Neuron (in vitro differentiated cells): ENCODE measurements around the gene MAP3K21.

Experiments
- H2AFZ ChIP-seq: one replicate; pipeline ENCODE4 v1.6.1; 2013; ENCODE audit warnings: low read depth, mild to moderate bottlenecking, inconsistent platforms, low read length, moderate library complexity
- H3K27me3 ChIP-seq: one replicate; pipeline ENCODE4 v1.6.1; 2013; ENCODE audit warnings: low read length; ENCODE audit not compliant: insufficient read depth
- H3K36me3 ChIP-seq: one replicate; pipeline ENCODE4 v1.6.1; 2013; ENCODE audit warnings: low read length; ENCODE audit not compliant: insufficient read depth
- H3K4me1 ChIP-seq: one replicate; pipeline ENCODE4 v1.6.1; 2013; ENCODE audit warnings: low read length; ENCODE audit not compliant: insufficient read depth
- H3K4me3 ChIP-seq: 2 replicates; pipeline ENCODE4 v1.5.1; 2013; ENCODE audit warnings: mild to moderate bottlenecking, low read length, moderate library complexity
- H3K9me3 ChIP-seq: one replicate; pipeline ENCODE4 v1.6.1; 2013; ENCODE audit warnings: low read length

The MAP3K21 gene

GRCh38 chr1:233327651-233328141 lies at the start of gene MAP3K21:
MAP3K21 (plus strand) TSS chr1:233327724; CDS start chr1:233328029, 305 bp downstream.
- Histone ChIP-seq H3K9me3 (no peaks in the 10 kb centered on the region), H2AFZ (peak within 1 kb of the TSS; percentile 82), H3K4me1 (peaks cover 12% of the 10 kb centered on the region), H3K4me3 (peak within 1 kb of the TSS; percentile 31), H3K27me3 (peaks cover 52% of the 10 kb centered on the region), H3K36me3 (no peaks in the 10 kb centered on the region)

- Histone ChIP-seq H3K4me1 (no peaks in the 10 kb centered on the region), H3K9me3 (no peaks in the 10 kb centered on the region), H2AFZ (no peak overlapping the region), H3K4me3 (no peak overlapping the region), H3K27me3 (no peaks in the 10 kb centered on the region), H3K36me3 (no peaks in the 10 kb centered on the region)
Observed at GRCh38 chr1:233278631-233279030, 48.9 kb upstream of the MAP3K21 start.

GRCh38 chr1:233279971-233280370 lies 47.6 kb upstream of the MAP3K21 start:
- Histone ChIP-seq H3K4me1 (no peaks in the 10 kb centered on the region), H3K36me3 (no peaks in the 10 kb centered on the region), H3K27me3 (no peaks in the 10 kb centered on the region), H3K4me3 (no peak overlapping the region), H2AFZ (no peak overlapping the region), H3K9me3 (no peaks in the 10 kb centered on the region)

- Histone ChIP-seq H3K4me3 (no peak overlapping the region), H3K36me3 (no peaks in the 10 kb centered on the region)
Observed at GRCh38 chr1:233281711-233282581, 45.6 kb upstream of the MAP3K21 start.

GRCh38 chr1:233282582-233282886 lies 45.0 kb upstream of the MAP3K21 start:
- no peaks in the 10 kb centered on the region for H3K4me1 ChIP-seq
- no peaks in the 10 kb centered on the region for H3K27me3 ChIP-seq
- H3K9me3 ChIP-seq: no peaks in the 10 kb centered on the region
- no peak overlapping the region for H2AFZ ChIP-seq
- H3K36me3 ChIP-seq: no peaks in the 10 kb centered on the region
- no peak overlapping the region for H3K4me3 ChIP-seq

More at GRCh38 chr1:233281711-233282581, 45.6 kb upstream of the MAP3K21 start:
- no peaks in the 10 kb centered on the region for H3K9me3 ChIP-seq
- no peaks in the 10 kb centered on the region for H3K27me3 ChIP-seq
- H3K4me1 ChIP-seq: no peaks in the 10 kb centered on the region
- H2AFZ ChIP-seq: no peak overlapping the region

- Histone ChIP-seq H3K4me3 (no peak overlapping the region), H3K27me3 (no peaks in the 10 kb centered on the region), H3K9me3 (no peaks in the 10 kb centered on the region), H3K4me1 (peaks cover 1% of the 10 kb centered on the region), H2AFZ (no peak overlapping the region), H3K36me3 (no peaks in the 10 kb centered on the region)
Observed at GRCh38 chr1:233289676-233290075, 37.8 kb upstream of the MAP3K21 start.

- Histone ChIP-seq H3K4me1 (peaks cover 5% of the 10 kb centered on the region), H3K9me3 (no peaks in the 10 kb centered on the region), H3K27me3 (no peaks in the 10 kb centered on the region), H2AFZ (no peak overlapping the region), H3K4me3 (no peak overlapping the region), H3K36me3 (no peaks in the 10 kb centered on the region)
Observed at GRCh38 chr1:233290396-233291034, 37.0 kb upstream of the MAP3K21 start.

- Histone ChIP-seq H3K4me3 (no peak overlapping the region), H3K27me3 (peaks cover 3% of the 10 kb centered on the region), H3K9me3 (no peaks in the 10 kb centered on the region), H3K4me1 (peaks cover 8% of the 10 kb centered on the region), H2AFZ (no peak overlapping the region), H3K36me3 (no peaks in the 10 kb centered on the region)
Observed at GRCh38 chr1:233293556-233294446, 33.7 kb upstream of the MAP3K21 start.

GRCh38 chr1:233294913-233295236 lies 32.6 kb upstream of the MAP3K21 start:
- Histone ChIP-seq H3K4me3 (peak overlapping the region; percentile 75), H2AFZ (peak overlapping the region; percentile 100), H3K27me3 (peaks cover 3% of the 10 kb centered on the region), H3K9me3 (no peaks in the 10 kb centered on the region), H3K4me1 (peaks cover 8% of the 10 kb centered on the region), H3K36me3 (no peaks in the 10 kb centered on the region)

- Histone ChIP-seq H2AFZ (peak within 1 kb of the TSS; percentile 100), H3K9me3 (no peaks in the 10 kb centered on the region), H3K4me1 (peaks cover 8% of the 10 kb centered on the region), H3K4me3 (peak within 1 kb of the TSS; percentile 75), H3K36me3 (no peaks in the 10 kb centered on the region), H3K27me3 (peaks cover 3% of the 10 kb centered on the region)
Observed at GRCh38 chr1:233295237-233295974, 32.1 kb upstream of the MAP3K21 start, which contains the start of gene PCNX2. PCNX2 (minus strand) TSS chr1:233295725; CDS start chr1:233295478, 247 bp downstream.

GRCh38 chr1:233295975-233296322 lies 31.6 kb upstream of the MAP3K21 start:
- Histone ChIP-seq H3K9me3 (no peaks in the 10 kb centered on the region), H3K27me3 (peaks cover 3% of the 10 kb centered on the region), H3K4me1 (peaks cover 8% of the 10 kb centered on the region), H2AFZ (peak overlapping the region; percentile 100), H3K4me3 (peak overlapping the region; percentile 75), H3K36me3 (no peaks in the 10 kb centered on the region)

GRCh38 chr1:233299450-233299849 lies 28.1 kb upstream of the MAP3K21 start:
- no peaks in the 10 kb centered on the region for H3K9me3 ChIP-seq
- peaks cover 3% of the 10 kb centered on the region for H3K27me3 ChIP-seq
- no peak overlapping the region for H3K4me3 ChIP-seq
- peaks cover 8% of the 10 kb centered on the region for H3K4me1 ChIP-seq
- no peak overlapping the region for H2AFZ ChIP-seq
- H3K36me3 ChIP-seq: no peaks in the 10 kb centered on the region
